ENCODE data around the gene NPIPB8. TPM values are rescaled to one million over a fixed set of nuclear protein-coding genes. Genes with fewer than 3 reads are reported as not detected.

NPIPB8 gene
- polyA plus RNA-seq, 3 donors = 0.11 TPM; not detected in 2

Other genes with a start within 250 kb of the NPIPB8 start
- gene EIF3CL, start 234.2 kb upstream of the NPIPB8 start, polyA plus RNA-seq = 10 to 100 TPM; 15.2 to 48.8 (median 33.9) TPM
- gene NPIPB7, start 165.7 kb upstream of the NPIPB8 start, polyA plus RNA-seq = under 1 TPM in 1 of 3 donors, not detected in 2; 0.95 TPM
- gene CLN3, start 146.0 kb upstream of the NPIPB8 start, polyA plus RNA-seq = 100 to 1,000 TPM in 1 of 3 donors, 10 to 100 TPM in 2; 37.0 to 113 (median 50.2) TPM
- gene APOBR, start 143.4 kb upstream of the NPIPB8 start, polyA plus RNA-seq = 10 to 100 TPM in 1 of 3 donors, 1 to 10 TPM in 2; 1.9 to 48.6 (median 3.8) TPM
- 1 to 10 TPM in 2 of 3 donors, under 1 TPM in 1; 0.43 to 2.2 (median 1.2) TPM for gene IL27, start 131.2 kb upstream of the NPIPB8 start, polyA plus RNA-seq
- 1 to 10 TPM in 1 of 3 donors, under 1 TPM in 1, not detected in 1; 0.01 to 1.9 TPM for gene NUPR1, start 99.1 kb upstream of the NPIPB8 start, polyA plus RNA-seq
- 10 to 100 TPM; 14.0 to 24.3 (median 18.8) TPM for gene SGF29, start 84.1 kb upstream of the NPIPB8 start, polyA plus RNA-seq
- gene SULT1A2, start 41.0 kb upstream of the NPIPB8 start, polyA plus RNA-seq = 1 to 10 TPM in 2 of 3 donors, not detected in 1; 1.1 to 4.6 TPM
- 100 to 1,000 TPM in 2 of 3 donors, 10 to 100 TPM in 1; 96.3 to 362 (median 320) TPM for gene SULT1A1, start 28.0 kb upstream of the NPIPB8 start, polyA plus RNA-seq
- 100 to 1,000 TPM; 120 to 187 (median 170) TPM for gene EIF3C, start 73.4 kb downstream of the NPIPB8 start, polyA plus RNA-seq
- gene NPIPB9, start 113.7 kb downstream of the NPIPB8 start, polyA plus RNA-seq = 1 to 10 TPM in 1 of 3 donors, not detected in 2; 1.4 TPM
- 100 to 1,000 TPM in 1 of 3 donors, 10 to 100 TPM in 1, 1 to 10 TPM in 1; 4.8 to 118 (median 10.2) TPM for gene ATXN2L, start 184.9 kb downstream of the NPIPB8 start, polyA plus RNA-seq
- 100 to 1,000 TPM; 146 to 157 (median 148) TPM for gene TUFM, start 208.3 kb downstream of the NPIPB8 start, polyA plus RNA-seq
- gene SH2B1, start 225.8 kb downstream of the NPIPB8 start, polyA plus RNA-seq = 10 to 100 TPM in 1 of 3 donors, 1 to 10 TPM in 1, under 1 TPM in 1; 0.93 to 55.9 (median 1.1) TPM
- under 1 TPM in 1 of 3 donors, not detected in 2; 0.57 TPM for gene ATP2A1, start 240.4 kb downstream of the NPIPB8 start, polyA plus RNA-seq